VCaP (cell line): ENCODE measurements around the gene LGI2.
"Not testable (repeated sequence)": the region's sequence is repeated elsewhere in the genome, so short reads cannot be mapped to it uniquely, and the experiment has no call there.

Experiments used
- H3K27ac ChIP-seq: fragments of 450-650 bp; 2 replicates; pipeline ENCODE4 v1.5.1; 2017
- CTCF ChIP-seq: fragments of 450-650 bp; conservative IDR thresholded peaks from 2 replicates; pipeline ENCODE4 v1.5.1; 2017; ENCODE audit warnings: mild to moderate bottlenecking, moderate library complexity

The LGI2 gene

GRCh38 chr4:25021216-25021615 is 9.5 kb downstream of the LGI2 start:
- no peak for TF ChIP-seq CTCF
- no peak overlapping the region for H3K27ac ChIP-seq

DNA sequence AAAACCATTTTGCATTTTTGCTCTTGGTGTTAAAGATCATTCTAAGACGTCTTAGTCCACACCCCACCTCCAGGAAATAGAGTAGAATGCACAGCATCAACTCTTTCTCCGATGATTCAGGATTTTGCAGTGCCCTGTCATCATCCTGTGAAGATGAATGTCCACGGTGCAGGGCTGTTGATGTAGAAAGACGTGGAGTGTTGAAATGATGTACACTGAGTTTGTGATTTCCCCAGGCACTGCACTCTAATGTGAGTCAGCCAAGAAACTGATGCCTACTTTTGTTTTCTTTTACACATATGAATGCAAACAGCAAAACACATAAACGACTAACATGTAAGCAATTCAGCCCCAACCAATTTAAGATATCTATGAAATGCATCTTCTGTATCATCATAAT is 10.5 kb downstream of the LGI2 start:
- H3K27ac ChIP-seq: no peak overlapping the region
- TF ChIP-seq CTCF: no peak

GRCh38 chr4:25019501-25019900 is 11.2 kb downstream of the LGI2 start:
- no peak overlapping the region for H3K27ac ChIP-seq
- no peak for TF ChIP-seq CTCF

GRCh38 chr4:25015012-25015411 is 15.7 kb downstream of the LGI2 start:
- no peak overlapping the region for H3K27ac ChIP-seq
- no peak for TF ChIP-seq CTCF

DNA sequence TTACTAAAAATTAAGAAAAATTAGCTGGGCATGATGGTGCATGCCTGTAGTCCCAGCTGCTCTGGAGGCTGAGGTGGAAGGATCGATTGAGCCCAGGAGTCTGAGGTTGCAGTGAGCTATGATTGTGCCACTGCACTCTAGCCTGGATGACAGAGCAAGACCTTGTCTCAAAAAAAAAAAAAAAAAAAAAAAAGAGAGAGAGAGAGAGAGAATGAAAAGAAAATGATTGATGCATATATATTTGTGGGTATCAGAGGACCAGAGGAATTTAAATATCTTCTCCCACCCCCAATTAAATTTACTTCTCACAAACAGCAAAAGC is 16.1 kb downstream of the LGI2 start:
- H3K27ac ChIP-seq: not testable (repeated sequence)

DNA sequence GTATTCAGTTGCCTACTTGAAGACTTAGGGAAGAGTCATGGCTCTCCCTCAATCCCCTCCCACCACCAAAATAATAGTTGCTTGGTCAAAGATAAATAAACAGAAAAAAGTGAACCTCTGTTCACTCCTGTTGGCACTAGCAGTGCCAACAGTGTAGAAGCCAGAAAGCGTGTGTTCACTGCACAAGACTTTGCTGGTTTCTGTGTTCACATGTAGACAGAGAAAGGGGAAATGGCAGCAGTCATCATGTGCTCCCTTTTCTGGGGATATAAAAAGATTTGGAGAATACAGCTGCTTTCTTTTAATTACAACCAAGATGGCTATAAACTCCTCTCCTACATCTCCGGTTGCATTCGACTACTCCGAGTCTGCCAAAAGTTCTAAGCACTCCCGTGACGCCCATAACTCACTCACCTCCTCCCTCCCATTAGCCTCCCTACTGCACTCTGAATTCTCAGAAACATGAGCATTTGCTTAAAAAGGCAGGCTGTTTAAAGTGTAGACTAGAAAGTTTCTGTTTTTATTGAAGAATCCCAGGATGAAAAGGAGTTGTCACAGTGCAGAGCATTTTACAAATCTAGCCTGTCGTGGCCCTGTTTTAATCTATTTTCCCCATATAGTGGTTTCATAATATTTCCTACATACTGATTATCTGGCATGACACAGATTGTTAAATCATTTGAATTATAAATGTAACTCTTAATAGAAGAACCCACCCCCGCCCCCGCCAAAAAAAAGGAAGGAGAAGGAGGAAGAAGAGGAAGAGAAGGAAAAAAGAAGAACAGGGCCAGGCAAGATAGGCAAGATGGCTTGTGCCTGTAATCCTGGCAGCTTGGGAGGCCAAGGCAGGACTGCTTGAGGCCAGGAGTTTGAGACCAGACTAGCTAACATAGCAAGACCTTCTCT is 16.7 kb downstream of the LGI2 start:
- TF ChIP-seq CTCF: no peak
- H3K27ac ChIP-seq: no peak overlapping the region

GRCh38 chr4:25012655-25013054 is 18.1 kb downstream of the LGI2 start:
- H3K27ac ChIP-seq: no peak overlapping the region
- no peak for TF ChIP-seq CTCF

- TF ChIP-seq CTCF: no peak
- H3K27ac ChIP-seq: no peak overlapping the region
Observed at GRCh38 chr4:25011135-25011866, 19.4 kb downstream of the LGI2 start.
